SU-DHL-6 (cell line): ENCODE results near the gene CLEC20A.

ENCODE experiments used
- H2AFZ ChIP-seq: fragments of 200-600 bp; sonication (generic); 2 replicates; pipeline ENCODE4 v1.6.1; 2014; ENCODE audit warnings: low read depth, mild to moderate bottlenecking, moderate library complexity, mixed read lengths, antibody characterized with exemption, low read length; ENCODE audit not compliant: severe bottlenecking
- H3F3A ChIP-seq: fragments of 200-600 bp; shearing (Covaris generic); 2 replicates; pipeline ENCODE4 v1.6.0; 2016; ENCODE audit warnings: antibody characterized with exemption, mild to moderate bottlenecking; ENCODE audit not compliant: insufficient read depth
- H3K27ac ChIP-seq: fragments of 200-600 bp; sonication (generic); 2 replicates; pipeline ENCODE4 v1.5.1; 2016; ENCODE audit warnings: low read depth, mild to moderate bottlenecking, low read length, moderate library complexity, mixed read lengths
- H3K27me3 ChIP-seq: fragments of 200-600 bp; sonication (generic), shearing (Covaris generic); 2 replicates; pipeline ENCODE4 v1.6.0; 2014; ENCODE audit warnings: mild to moderate bottlenecking, low read length
- H3K36me3 ChIP-seq: fragments of 200-600 bp; sonication (generic); 2 replicates; pipeline ENCODE4 v1.6.1; 2014; ENCODE audit warnings: mild to moderate bottlenecking, low read length, mixed read lengths
- H3K4me2 ChIP-seq: fragments of 300-600, 200-600 bp; shearing (Covaris generic), sonication (generic); 2 replicates; pipeline ENCODE4 v1.6.0; 2014; ENCODE audit warnings: low read length, low read depth, mild to moderate bottlenecking; ENCODE audit not compliant: poor library complexity, severe bottlenecking
- H3K4me3 ChIP-seq: fragments of 200-600 bp; sonication (generic); 2 replicates; pipeline ENCODE4 v1.5.1; 2014; ENCODE audit warnings: antibody characterized with exemption, low read length, mild to moderate bottlenecking, mixed read lengths; ENCODE audit not compliant: insufficient read depth, poor library complexity, severe bottlenecking
- H3K79me2 ChIP-seq: fragments of 200-600 bp; sonication (generic); 2 replicates; pipeline ENCODE4 v1.6.1; 2014; ENCODE audit warnings: mild to moderate bottlenecking, low read length, moderate library complexity; ENCODE audit not compliant: insufficient read depth
- H3K9ac ChIP-seq: fragments of 200-600 bp; sonication (generic); 2 replicates; pipeline ENCODE4 v1.7.0; 2014; ENCODE audit warnings: mild to moderate bottlenecking, low read length
- H3K9me2 ChIP-seq: fragments of 200-600 bp; sonication (generic); replicated peaks from 2 replicates; pipeline ENCODE4 v1.6.1; 2014; ENCODE audit warnings: low read length; ENCODE audit not compliant: insufficient read depth
- H3K9me3 ChIP-seq: fragments of 200-600 bp; sonication (generic); 2 replicates; pipeline ENCODE4 v1.6.1; 2014; ENCODE audit warnings: low read length, mixed read lengths; ENCODE audit not compliant: insufficient read depth
- H4K20me1 ChIP-seq: fragments of 200-600 bp; sonication (generic); 2 replicates; pipeline ENCODE4 v1.6.1; 2014; ENCODE audit warnings: low read depth, mild to moderate bottlenecking, antibody characterized with exemption, low read length, moderate library complexity, mixed read lengths
- EZH2phosphoT487 ChIP-seq: fragments of 200-600 bp; sonication (generic), shearing (Covaris generic); conservative IDR thresholded peaks from 2 replicates; pipeline ENCODE4 v1.6.1; 2018; ENCODE audit warnings: mild to moderate bottlenecking, antibody characterized with exemption, low read length, moderate library complexity, mixed read lengths
- TF ChIP-seq, protein P1 (sequence below): fragments of 200-600 bp; sonication (generic); IDR thresholded peaks from one replicate; pipeline ENCODE4 v1.5.1; 2017; ENCODE audit warnings: antibody characterized with exemption, mild to moderate bottlenecking, low read length, moderate library complexity; ENCODE audit not compliant: insufficient read depth, poor library complexity, severe bottlenecking

Gene CLEC20A

GRCh38 chr1:178540646-178541045 lies 43.9 kb upstream of the CLEC20A start:
- Histone ChIP-seq H4K20me1 (no peaks in the 10 kb centered on the region), H3K27ac (no peak overlapping the region), H3K9me3 (no peaks in the 10 kb centered on the region), H2AFZ (no peak overlapping the region), H3K27me3 (no peaks in the 10 kb centered on the region), H3K4me2 (no peak overlapping the region), H3K79me2 (peaks cover 23% of the 10 kb centered on the region), H3K4me3 (no peak overlapping the region), H3K36me3 (no peaks in the 10 kb centered on the region), H3F3A (peaks cover 10% of the 10 kb centered on the region), H3K9me2 (no peaks in the 10 kb centered on the region), H3K9ac (no peak overlapping the region)
- TF ChIP-seq EZH2phosphoT487: no peak
- TF ChIP-seq, protein P1, sequence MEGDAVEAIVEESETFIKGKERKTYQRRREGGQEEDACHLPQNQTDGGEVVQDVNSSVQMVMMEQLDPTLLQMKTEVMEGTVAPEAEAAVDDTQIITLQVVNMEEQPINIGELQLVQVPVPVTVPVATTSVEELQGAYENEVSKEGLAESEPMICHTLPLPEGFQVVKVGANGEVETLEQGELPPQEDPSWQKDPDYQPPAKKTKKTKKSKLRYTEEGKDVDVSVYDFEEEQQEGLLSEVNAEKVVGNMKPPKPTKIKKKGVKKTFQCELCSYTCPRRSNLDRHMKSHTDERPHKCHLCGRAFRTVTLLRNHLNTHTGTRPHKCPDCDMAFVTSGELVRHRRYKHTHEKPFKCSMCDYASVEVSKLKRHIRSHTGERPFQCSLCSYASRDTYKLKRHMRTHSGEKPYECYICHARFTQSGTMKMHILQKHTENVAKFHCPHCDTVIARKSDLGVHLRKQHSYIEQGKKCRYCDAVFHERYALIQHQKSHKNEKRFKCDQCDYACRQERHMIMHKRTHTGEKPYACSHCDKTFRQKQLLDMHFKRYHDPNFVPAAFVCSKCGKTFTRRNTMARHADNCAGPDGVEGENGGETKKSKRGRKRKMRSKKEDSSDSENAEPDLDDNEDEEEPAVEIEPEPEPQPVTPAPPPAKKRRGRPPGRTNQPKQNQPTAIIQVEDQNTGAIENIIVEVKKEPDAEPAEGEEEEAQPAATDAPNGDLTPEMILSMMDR: no peak

DNA sequence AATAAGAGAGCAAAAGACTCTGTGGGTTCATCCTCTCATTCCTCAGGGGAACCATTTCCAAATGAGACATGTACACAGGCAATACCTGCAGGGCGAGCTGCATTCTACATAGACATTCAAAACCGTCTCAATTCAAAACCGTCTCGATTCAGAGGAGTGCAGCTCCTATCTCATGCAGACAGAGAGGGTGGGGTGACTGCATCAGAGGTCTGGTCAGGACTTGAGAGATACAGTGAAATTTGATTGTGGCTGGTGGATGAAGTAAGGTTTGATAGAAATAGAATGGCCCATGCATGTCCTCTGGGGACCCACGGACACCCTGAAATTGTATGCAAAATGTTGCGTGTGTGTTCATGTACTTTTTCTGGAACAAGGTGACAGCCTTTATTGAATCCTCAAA lies 43.4 kb upstream of the CLEC20A start:
- Histone ChIP-seq H3K36me3 (no peaks in the 10 kb centered on the region), H3K4me3 (no peak overlapping the region), H3K9ac (no peak overlapping the region), H3K9me3 (no peaks in the 10 kb centered on the region), H3K4me2 (no peak overlapping the region), H2AFZ (no peak overlapping the region), H3K27ac (no peak overlapping the region), H3K9me2 (no peaks in the 10 kb centered on the region), H3K27me3 (no peaks in the 10 kb centered on the region), H3F3A (peaks cover 6% of the 10 kb centered on the region), H4K20me1 (no peaks in the 10 kb centered on the region), H3K79me2 (peaks cover 19% of the 10 kb centered on the region)
- TF ChIP-seq, protein P1: no peak
- no peak for TF ChIP-seq EZH2phosphoT487

DNA sequence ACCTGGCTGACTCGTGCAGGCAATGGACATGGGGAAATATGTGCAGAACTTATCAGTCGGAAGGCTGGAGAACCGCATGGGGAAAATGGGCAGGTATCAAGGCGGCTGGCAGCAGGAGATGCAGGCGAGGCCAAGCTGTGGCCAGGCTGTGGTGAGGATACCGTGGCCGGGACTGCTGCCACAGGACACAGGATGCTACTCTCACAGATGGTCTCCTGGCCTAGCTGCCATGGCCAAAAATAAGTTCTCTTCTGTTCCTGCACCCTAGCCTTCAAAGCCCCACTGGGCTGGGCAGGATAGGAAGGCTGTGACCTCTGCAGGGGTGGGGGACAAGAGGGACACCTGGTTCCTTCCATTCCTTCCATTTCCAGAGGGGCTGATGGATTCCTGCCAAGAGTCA lies 42.5 kb upstream of the CLEC20A start:
- Histone ChIP-seq H3F3A (peaks cover 4% of the 10 kb centered on the region), H3K9me3 (no peaks in the 10 kb centered on the region), H3K9ac (no peak overlapping the region), H3K79me2 (peaks cover 9% of the 10 kb centered on the region), H3K27me3 (no peaks in the 10 kb centered on the region), H3K4me3 (no peak overlapping the region), H3K36me3 (no peaks in the 10 kb centered on the region), H3K27ac (no peak overlapping the region), H2AFZ (no peak overlapping the region), H3K4me2 (no peak overlapping the region), H3K9me2 (no peaks in the 10 kb centered on the region), H4K20me1 (no peaks in the 10 kb centered on the region)
- TF ChIP-seq, protein P1: no peak
- TF ChIP-seq EZH2phosphoT487: no peak
